HG02642 (cell line): ENCODE results near the gene ZNF441.
"Not testable (repeated sequence)": the region's sequence is repeated elsewhere in the genome, so short reads cannot be mapped to it uniquely, and the experiment has no call there.

Experiments
- ATAC-seq: cut with Tn5 transposase; IDR thresholded peaks from one replicate; pipeline ENCODE4 v1.9.1; 2021; ENCODE audit warnings: mild to moderate bottlenecking; ENCODE audit not compliant: unreplicated experiment, poor library complexity

ZNF441 gene

DNA sequence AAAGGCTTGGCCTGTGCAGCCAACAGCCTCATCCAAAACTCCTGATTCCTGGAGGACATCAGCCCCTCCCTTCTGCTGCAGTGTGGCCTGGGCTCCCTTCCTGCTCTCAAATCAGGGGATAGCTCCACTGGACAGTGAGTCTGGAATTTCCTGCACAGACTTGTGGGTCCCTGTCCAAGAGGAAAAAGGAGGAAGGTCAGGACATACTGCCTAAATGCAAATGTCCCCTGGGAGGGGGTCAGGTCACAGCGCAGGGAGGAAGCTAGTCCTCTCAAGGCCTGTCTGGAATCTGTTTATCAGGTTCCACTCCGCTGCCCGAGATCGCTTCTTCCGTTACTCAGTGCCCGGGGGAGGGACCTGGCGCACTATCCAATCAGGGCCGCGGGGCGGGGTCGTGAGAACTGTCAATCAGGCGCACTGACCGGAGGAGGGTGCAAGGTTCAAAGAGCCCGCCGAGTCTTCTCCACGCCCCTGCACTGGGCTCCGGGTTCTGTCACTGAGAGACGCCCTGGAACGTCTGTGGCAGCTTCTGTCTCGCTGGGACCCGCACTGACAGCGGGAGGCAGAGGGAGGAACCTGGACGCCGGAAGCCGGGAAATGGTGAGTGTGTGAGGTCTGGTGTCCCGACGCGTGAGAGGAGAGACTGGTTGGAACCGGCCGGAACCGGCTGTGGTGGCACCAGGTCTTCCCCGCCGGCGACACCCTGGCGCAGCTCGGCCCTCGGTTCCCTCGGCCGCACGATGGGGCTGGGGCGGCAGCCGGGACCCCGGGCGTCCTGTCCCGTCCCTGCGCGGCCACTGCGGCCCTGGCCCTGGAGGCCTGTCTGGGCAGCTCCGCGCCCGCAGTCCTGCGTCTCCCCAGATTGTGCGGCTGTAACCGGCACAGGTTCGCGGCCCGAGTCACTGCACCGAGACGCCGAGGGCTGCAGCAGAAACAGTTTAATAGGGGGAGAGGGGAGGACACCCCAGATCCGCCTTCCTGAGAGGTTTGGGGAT lies at the start of gene ZNF441:
ZNF441 (plus strand) TSS at position 404 of the 995 bp plus-strand sequence; CDS start at position 598, 194 bp downstream.
- ATAC-seq = peak; percentile 93

GRCh38 chr19:11721681-11722080 lies 45.1 kb upstream of the ZNF441 start:
- ATAC-seq = no peak

DNA sequence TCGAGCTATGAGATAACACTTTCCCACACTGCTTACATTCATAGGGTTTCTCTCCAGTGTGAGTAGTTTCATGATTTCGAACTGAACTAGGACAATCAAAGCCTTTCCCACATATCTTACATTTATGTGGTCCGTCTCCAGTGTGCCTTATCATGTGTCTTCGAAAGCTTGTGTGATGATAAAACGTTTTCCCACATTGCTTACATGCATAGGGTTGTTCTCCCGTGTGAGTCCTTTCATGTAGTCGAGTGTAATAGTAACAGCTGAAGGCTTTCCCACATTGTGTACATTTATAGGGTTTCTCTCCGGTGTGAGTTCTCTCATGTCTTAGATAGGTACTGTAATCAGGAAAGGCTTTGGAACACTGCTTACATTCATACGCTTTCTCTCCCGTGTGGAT lies 44.4 kb upstream of the ZNF441 start:
- no peak for ATAC-seq

- ATAC-seq = no peak
Observed at GRCh38 chr19:11729586-11729985, 37.2 kb upstream of the ZNF441 start.

DNA sequence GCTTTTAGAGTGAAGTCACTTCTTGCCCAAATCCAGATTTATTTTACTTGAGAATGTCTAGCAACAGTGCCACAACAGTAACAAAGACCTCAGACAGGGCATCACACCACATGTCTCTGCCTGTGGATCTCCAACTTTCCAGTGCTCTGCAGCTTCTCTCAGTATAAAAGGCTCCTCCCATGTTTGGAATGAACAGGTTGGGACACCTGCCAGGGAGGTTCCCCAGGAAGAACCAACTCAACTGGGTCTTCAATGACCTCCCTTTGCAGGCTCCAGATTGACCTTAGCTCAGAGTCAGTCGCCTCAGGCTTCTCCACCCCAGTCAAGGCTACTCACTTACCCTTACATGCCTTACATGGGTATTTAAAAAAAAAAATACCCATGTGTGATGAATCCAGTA lies 31.4 kb upstream of the ZNF441 start:
- ATAC-seq = no peak

GRCh38 chr19:11736696-11737095 lies 30.1 kb upstream of the ZNF441 start:
- no peak for ATAC-seq

- peak; percentile 42 for ATAC-seq
Observed at GRCh38 chr19:11737964-11738745, 28.6 kb upstream of the ZNF441 start.

DNA sequence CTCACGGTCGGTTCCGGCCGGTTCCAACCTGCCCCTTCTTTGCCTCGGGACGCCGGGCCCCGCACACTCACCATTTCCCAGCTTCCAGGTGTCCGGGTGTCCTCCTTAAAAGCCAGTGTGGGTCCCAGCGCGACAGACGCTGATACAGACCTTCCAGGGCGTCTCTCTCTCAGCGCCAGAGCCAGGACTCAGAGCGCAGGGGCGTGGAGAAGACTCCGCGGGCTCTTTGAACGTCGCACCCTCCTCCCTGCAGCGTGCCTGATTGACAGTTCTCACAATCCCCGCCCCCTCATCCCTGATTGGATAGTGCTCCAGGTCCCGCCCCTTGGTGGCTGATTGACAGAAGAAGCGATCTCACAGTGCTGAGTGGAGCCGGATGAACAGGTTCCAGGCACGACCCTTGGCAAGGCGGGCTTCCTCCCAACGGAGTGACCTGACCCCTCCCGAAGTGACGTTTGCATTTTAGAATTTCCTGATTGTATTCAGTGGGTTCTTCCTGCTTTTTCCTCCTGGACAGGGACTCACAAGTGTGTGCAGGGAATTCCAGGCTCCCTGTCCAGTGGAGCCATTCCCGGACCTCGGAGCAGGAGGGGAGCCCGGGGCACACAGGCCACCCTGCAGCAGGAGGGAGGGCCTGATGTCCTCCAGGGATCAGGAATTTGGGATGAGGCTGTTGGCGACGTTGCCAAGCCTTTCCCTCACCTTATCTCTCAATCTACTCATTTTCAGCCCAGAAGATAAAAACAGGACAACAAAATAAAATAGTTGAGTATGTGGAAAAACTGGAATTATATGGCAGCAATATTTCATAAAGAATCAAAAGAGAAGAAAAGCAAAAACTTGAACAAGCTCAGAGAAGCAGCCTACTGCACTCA lies 27.8 kb upstream of the ZNF441 start, which contains the start of gene ZNF823:
ZNF823 (minus strand) TSS at position 201 of the 875 bp plus-strand sequence; CDS start at position 74, 127 bp downstream.
- ATAC-seq = peak; percentile 93

- ATAC-seq = no peak
Observed at GRCh38 chr19:11745869-11746268, 20.9 kb upstream of the ZNF441 start.

DNA sequence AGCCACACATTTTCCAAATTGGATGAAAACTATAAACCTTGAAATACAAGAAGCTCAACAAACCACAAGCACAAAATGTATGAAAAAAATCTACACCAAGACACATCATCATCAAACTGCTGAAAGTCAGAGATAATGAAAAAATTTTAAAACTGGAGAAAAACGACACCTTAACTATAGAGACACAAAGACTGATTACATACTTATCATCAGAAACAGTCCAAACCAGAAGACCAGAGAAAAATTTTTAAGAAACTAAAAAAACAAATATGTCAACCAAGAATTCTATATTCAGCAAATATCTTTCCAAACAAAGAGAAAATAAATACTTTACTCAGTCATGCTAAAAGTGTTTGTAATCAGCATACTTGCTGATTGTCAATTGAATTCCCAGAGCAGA lies 19.5 kb upstream of the ZNF441 start:
- ATAC-seq = no peak

- ATAC-seq = no peak
Observed at GRCh38 chr19:11749751-11750150, 17.0 kb upstream of the ZNF441 start.

DNA sequence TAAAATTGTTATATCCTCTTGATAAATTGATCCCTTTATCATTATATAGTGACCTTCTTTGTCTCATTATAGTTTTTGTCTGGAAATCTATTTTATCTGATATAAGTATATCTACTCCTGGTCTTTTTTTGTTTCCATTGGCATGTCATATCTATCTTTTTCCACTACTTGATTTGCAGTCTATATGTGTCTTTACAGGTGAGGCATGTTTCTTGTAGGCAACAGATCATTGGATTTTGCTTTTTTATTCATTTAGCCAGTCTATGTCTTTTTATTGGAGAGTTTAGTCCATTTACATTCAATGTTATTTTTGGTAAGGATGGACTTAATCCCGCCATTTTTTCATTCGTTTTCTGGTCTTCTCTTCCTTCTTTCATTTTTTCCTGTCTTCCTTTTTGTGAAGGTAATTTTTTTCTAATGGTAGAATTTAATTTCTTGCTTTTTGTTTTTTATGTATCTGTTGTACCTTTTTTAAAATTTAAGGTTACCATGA lies 14.5 kb upstream of the ZNF441 start:
- ATAC-seq = no peak

- ATAC-seq = no peak
Observed at GRCh38 chr19:11754663-11755062, 12.1 kb upstream of the ZNF441 start.

DNA sequence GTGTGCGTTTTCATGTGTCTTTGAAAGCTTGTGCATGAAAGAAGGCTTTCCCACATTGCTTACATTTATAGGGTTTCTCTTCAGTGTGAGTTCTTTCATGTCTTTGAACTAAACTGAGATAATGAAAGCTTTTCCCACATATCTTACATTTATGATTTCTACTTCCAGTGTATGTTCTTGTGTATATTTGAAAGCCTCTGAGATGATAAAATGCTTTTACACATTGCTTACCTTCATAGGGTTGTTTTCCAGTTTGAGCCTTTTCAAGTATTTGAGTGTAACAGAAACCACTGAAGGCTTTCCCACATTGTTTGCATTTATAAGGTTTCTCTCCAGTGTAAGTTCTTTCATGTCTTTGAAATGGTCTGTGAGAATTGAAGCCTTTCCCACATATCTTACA lies 9.8 kb upstream of the ZNF441 start:
- no peak for ATAC-seq

GRCh38 chr19:11759805-11760204 lies 7.0 kb upstream of the ZNF441 start:
- ATAC-seq = no peak

GRCh38 chr19:11763117-11763516 lies 3.7 kb upstream of the ZNF441 start:
- no peak for ATAC-seq

- no peak for ATAC-seq
Observed at GRCh38 chr19:11763611-11764010, 3.2 kb upstream of the ZNF441 start.

DNA sequence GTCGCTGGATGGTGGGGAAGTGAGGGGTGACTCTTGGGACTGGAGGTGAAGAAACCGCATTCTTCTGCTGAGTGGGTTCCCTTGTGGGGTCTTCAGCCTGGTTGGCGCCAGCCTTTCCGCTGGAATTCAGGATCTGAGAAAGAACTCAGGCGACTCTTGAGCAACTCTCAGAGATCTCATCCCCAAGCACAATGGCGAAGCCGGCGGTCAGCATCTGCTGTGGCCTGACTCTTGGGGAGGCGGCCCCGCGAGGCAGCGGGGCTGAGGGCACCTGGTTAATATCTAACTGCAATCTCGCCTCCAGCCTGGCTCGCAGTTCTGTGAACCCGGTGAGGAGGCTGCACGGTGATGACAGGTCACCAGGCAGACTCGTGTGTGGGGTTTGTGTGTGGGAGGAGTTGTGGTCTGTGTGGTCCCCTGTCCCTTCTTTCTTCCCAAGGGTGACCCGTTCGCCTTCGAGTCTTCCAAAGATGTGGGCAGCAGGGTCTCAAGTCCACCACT lies 883 bp downstream of the ZNF441 start:
- peak; percentile 34 for ATAC-seq

DNA sequence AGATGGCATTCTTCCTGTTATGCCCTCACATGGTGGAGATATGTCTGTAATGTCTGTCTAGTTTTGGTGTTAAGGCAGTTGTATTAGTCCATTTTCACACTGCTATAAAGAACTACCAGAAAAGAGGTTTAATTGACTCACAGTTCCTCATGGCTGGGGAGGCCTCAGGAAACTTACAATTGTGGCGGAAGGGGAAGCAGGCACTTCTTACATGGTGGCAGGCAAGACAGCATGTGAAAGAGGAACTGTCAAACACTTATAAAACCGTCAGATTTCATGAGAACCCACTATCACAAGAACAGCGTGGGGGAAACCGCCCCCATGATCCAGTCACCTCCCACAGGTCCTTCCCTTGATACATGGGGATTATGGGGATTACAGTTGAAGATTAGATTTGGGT lies 3.2 kb downstream of the ZNF441 start:
- ATAC-seq = no peak

- not testable (repeated sequence) for ATAC-seq
Observed at GRCh38 chr19:11771520-11771919, 4.7 kb downstream of the ZNF441 start.
